Trophoblast cell (in vitro differentiated cells and primary cell): ENCODE data around the gene ABHD16B.

ENCODE experiments used
- DNase-seq, 2 donors: peaks; one replicate each; pipeline ENCODE4 v3.0.0-alpha.2; 2016
- H2AFZ ChIP-seq: 2 replicates; pipeline ENCODE4 v1.6.1; 2013; ENCODE audit warnings: low read length, moderate library complexity, mild to moderate bottlenecking; ENCODE audit not compliant: insufficient read depth, poor library complexity
- H2AK5ac ChIP-seq: 2 replicates; pipeline ENCODE4 v1.6.1; 2013; ENCODE audit warnings: mild to moderate bottlenecking, low read length
- H2BK120ac ChIP-seq: 2 replicates; pipeline ENCODE4 v1.6.1; 2013; ENCODE audit warnings: low read length, mild to moderate bottlenecking, moderate library complexity; ENCODE audit not compliant: insufficient read depth, poor library complexity
- H2BK12ac ChIP-seq: 2 replicates; pipeline ENCODE4 v1.6.1; 2013; ENCODE audit warnings: mild to moderate bottlenecking, low read length, moderate library complexity
- H2BK5ac ChIP-seq: 2 replicates; pipeline ENCODE4 v1.6.1; 2013; ENCODE audit warnings: low read length, low read depth, moderate library complexity, mild to moderate bottlenecking; ENCODE audit not compliant: poor library complexity
- H3K14ac ChIP-seq: 2 replicates; pipeline ENCODE4 v1.6.1; 2013; ENCODE audit warnings: mild to moderate bottlenecking, low read length
- H3K18ac ChIP-seq: 2 replicates; pipeline ENCODE4 v1.6.1; 2013; ENCODE audit warnings: mild to moderate bottlenecking, low read length
- H3K23ac ChIP-seq: 2 replicates; pipeline ENCODE4 v1.6.1; 2013; ENCODE audit warnings: low read length
- H3K27ac ChIP-seq: 2 replicates; pipeline ENCODE4 v1.5.1; 2013; ENCODE audit warnings: low read depth, mild to moderate bottlenecking, inconsistent platforms, low read length, moderate library complexity
- H3K27me3 ChIP-seq: 2 replicates; pipeline ENCODE4 v1.6.1; 2013; ENCODE audit warnings: inconsistent platforms, mild to moderate bottlenecking, low read length, moderate library complexity; ENCODE audit not compliant: insufficient read depth
- H3K36me3 ChIP-seq, 2 experiments: 1 replicate in 1 of 2; 2 replicates in 1 of 2; pipeline ENCODE4 v1.6.1; 2013; ENCODE audit warnings: low read length in 2 of 2, mild to moderate bottlenecking in 2 of 2, moderate library complexity in 1 of 2; ENCODE audit not compliant: insufficient read depth in 2 of 2, control insufficient read depth in 1 of 2
- H3K4ac ChIP-seq: 2 replicates; pipeline ENCODE4 v1.6.1; 2013; ENCODE audit warnings: low read depth, mild to moderate bottlenecking, low read length, moderate library complexity
- H3K4me1 ChIP-seq, 2 experiments: 1 replicate in 1 of 2; 2 replicates in 1 of 2; pipeline ENCODE4 v1.6.1; 2013; ENCODE audit warnings: low read length in 2 of 2, mild to moderate bottlenecking in 2 of 2, moderate library complexity in 1 of 2; ENCODE audit not compliant: insufficient read depth in 2 of 2, control insufficient read depth in 1 of 2
- H3K4me2 ChIP-seq: 2 replicates; pipeline ENCODE4 v1.6.1; 2013; ENCODE audit warnings: inconsistent platforms, mild to moderate bottlenecking, low read length, moderate library complexity
- H3K4me3 ChIP-seq: 2 replicates; pipeline ENCODE4 v1.5.1; 2013; ENCODE audit warnings: mild to moderate bottlenecking, low read depth, low read length, inconsistent platforms
- H3K79me1 ChIP-seq: one replicate; pipeline ENCODE4 v1.6.1; 2013; ENCODE audit warnings: low read length
- H3K79me2 ChIP-seq: 2 replicates; pipeline ENCODE4 v1.6.1; 2013; ENCODE audit warnings: low read length, mild to moderate bottlenecking; ENCODE audit not compliant: control insufficient read depth, insufficient read depth, poor library complexity
- H3K9ac ChIP-seq: 2 replicates; pipeline ENCODE4 v1.6.1; 2013; ENCODE audit warnings: mild to moderate bottlenecking, low read length
- H3K9me3 ChIP-seq: 2 replicates; pipeline ENCODE4 v1.6.1; 2013; ENCODE audit warnings: low read depth, mild to moderate bottlenecking, control low read depth, inconsistent platforms, low read length; ENCODE audit not compliant: insufficient read depth
- H4K12ac ChIP-seq: 2 replicates; pipeline ENCODE4 v1.6.1; 2013; ENCODE audit warnings: low read depth, mild to moderate bottlenecking, low read length, moderate library complexity
- H4K8ac ChIP-seq: 2 replicates; pipeline ENCODE4 v1.6.1; 2013; ENCODE audit warnings: low read depth, mild to moderate bottlenecking, low read length, moderate library complexity
- H4K91ac ChIP-seq: one replicate; pipeline ENCODE4 v1.6.1; 2013; ENCODE audit warnings: low read depth, mild to moderate bottlenecking, low read length, moderate library complexity
- WGBS: extraction: QIAGEN DNeasy Blood & Tissue Kit; methylation state at CpG from one replicate; pipeline ENCODE4 v1.1.7; 2013; ENCODE audit warnings: missing lambda C conversion rate; ENCODE audit not compliant: insufficient read length, insufficient coverage; ENCODE audit errors: extremely low coverage; 5-methylcytosine and 5-hydroxymethylcytosine counted together

Gene ABHD16B

GRCh38 chr20:63893999-63894357 lies 32.7 kb downstream of the ABHD16B start:
- no peaks in the 10 kb centered on the region for H3K9me3 ChIP-seq
- peaks cover 12% of the 10 kb centered on the region for H3K79me2 ChIP-seq
- H3K36me3 ChIP-seq = peaks cover 28 to 38% of the 10 kb centered on the region in 2 experiments
- no peak overlapping the region for H4K8ac ChIP-seq
- H3K27ac ChIP-seq = no peak overlapping the region
- no peaks in the 10 kb centered on the region for H3K79me1 ChIP-seq
- H2BK12ac ChIP-seq = no peak overlapping the region
- no peak overlapping the region for H2AK5ac ChIP-seq
- H3K18ac ChIP-seq = no peak overlapping the region
- no peak overlapping the region for H3K9ac ChIP-seq
- no peak overlapping the region for H2AFZ ChIP-seq
- H3K4me2 ChIP-seq = peak overlapping the region; percentile 72
- WGBS = no CpG with 5 or more reads among the region's 6 CpGs
- no peak overlapping the region for H2BK120ac ChIP-seq
- DNase-seq = no peak
- peak overlapping the region; percentile 59 for H3K4me3 ChIP-seq
- H4K91ac ChIP-seq = no peak overlapping the region
- H3K14ac ChIP-seq = no peak overlapping the region
- H2BK5ac ChIP-seq = no peak overlapping the region
- no peak overlapping the region for H3K4ac ChIP-seq
- no peak overlapping the region for H3K23ac ChIP-seq
- no peaks in the 10 kb centered on the region for H3K27me3 ChIP-seq
- no peak overlapping the region for H4K12ac ChIP-seq
- peaks cover 8 to 14% of the 10 kb centered on the region in 2 experiments for H3K4me1 ChIP-seq

GRCh38 chr20:63894358-63895201 lies 33.3 kb downstream of the ABHD16B start, which contains the start of gene DNAJC5:
TSS of gene DNAJC5 (plus strand) at chr20:63895126. CDS start at chr20:63928346, 33,220 bp downstream.
- H2BK12ac ChIP-seq = no peak within 1 kb of the TSS
- WGBS = no CpG with 5 or more reads among the region's 82 CpGs
- peak within 1 kb of the TSS; percentile 28 for H3K9ac ChIP-seq
- peaks cover 23 to 32% of the 10 kb centered on the region in 2 experiments for H3K36me3 ChIP-seq
- H2AFZ ChIP-seq = peak within 1 kb of the TSS; percentile 40
- H3K79me2 ChIP-seq = peaks cover 12% of the 10 kb centered on the region
- no peak within 1 kb of the TSS for H3K4ac ChIP-seq
- no peak within 1 kb of the TSS for H4K8ac ChIP-seq
- H2AK5ac ChIP-seq = no peak within 1 kb of the TSS
- H2BK120ac ChIP-seq = no peak within 1 kb of the TSS
- peak within 1 kb of the TSS; percentile 71 for H3K4me3 ChIP-seq
- H3K79me1 ChIP-seq = no peaks in the 10 kb centered on the region
- peak within 1 kb of the TSS; percentile 72 for H3K4me2 ChIP-seq
- no peak within 1 kb of the TSS for H3K23ac ChIP-seq
- DNase-seq = peak; percentile 95 to 97
- H3K27ac ChIP-seq = peak within 1 kb of the TSS; percentile 51
- H3K4me1 ChIP-seq = peaks cover 8 to 13% of the 10 kb centered on the region in 2 experiments
- H3K18ac ChIP-seq = no peak within 1 kb of the TSS
- no peaks in the 10 kb centered on the region for H3K27me3 ChIP-seq
- no peak within 1 kb of the TSS for H4K12ac ChIP-seq
- no peaks in the 10 kb centered on the region for H3K9me3 ChIP-seq
- H3K14ac ChIP-seq = no peak within 1 kb of the TSS
- H2BK5ac ChIP-seq = no peak within 1 kb of the TSS
- no peak within 1 kb of the TSS for H4K91ac ChIP-seq

GRCh38 chr20:63895202-63895951 lies 34.1 kb downstream of the ABHD16B start:
- no peak for DNase-seq
- H3K27ac ChIP-seq = peak overlapping the region; percentile 51
- H4K91ac ChIP-seq = no peak overlapping the region
- no peak overlapping the region for H4K12ac ChIP-seq
- H3K79me2 ChIP-seq = peaks cover 14% of the 10 kb centered on the region
- H3K36me3 ChIP-seq = peaks cover 18 to 25% of the 10 kb centered on the region in 2 experiments
- no peaks in the 10 kb centered on the region for H3K9me3 ChIP-seq
- no peak overlapping the region for H2AFZ ChIP-seq
- no peak overlapping the region for H4K8ac ChIP-seq
- no peak overlapping the region for H2BK12ac ChIP-seq
- no peak overlapping the region for H3K14ac ChIP-seq
- WGBS = no CpG with 5 or more reads among the region's 87 CpGs
- no peaks in the 10 kb centered on the region for H3K79me1 ChIP-seq
- peak overlapping the region; percentile 71 for H3K4me3 ChIP-seq
- no peak overlapping the region for H3K23ac ChIP-seq
- no peak overlapping the region for H2AK5ac ChIP-seq
- no peak overlapping the region for H2BK5ac ChIP-seq
- H2BK120ac ChIP-seq = no peak overlapping the region
- peak overlapping the region; percentile 28 for H3K9ac ChIP-seq
- H3K27me3 ChIP-seq = no peaks in the 10 kb centered on the region
- no peak overlapping the region for H3K4ac ChIP-seq
- H3K18ac ChIP-seq = no peak overlapping the region
- peak overlapping the region; percentile 67 for H3K4me2 ChIP-seq
- peaks cover 8% of the 10 kb centered on the region in 2 experiments for H3K4me1 ChIP-seq

DNA sequence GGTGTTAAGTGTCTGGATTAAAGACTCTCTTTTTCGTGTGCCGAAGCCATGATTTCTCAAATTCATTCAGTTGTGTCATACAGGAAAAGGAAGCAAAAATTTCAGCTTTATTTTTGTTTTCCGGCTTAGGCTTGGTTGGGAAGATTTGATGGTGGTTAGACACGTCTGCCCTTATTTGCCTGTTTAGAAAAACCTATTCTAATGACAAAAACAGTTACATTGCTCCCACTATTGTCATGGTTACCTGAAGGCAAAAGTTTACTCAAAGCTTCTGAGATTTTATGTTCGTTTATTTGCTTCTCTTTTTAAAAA lies 34.6 kb downstream of the ABHD16B start:
- H2BK12ac ChIP-seq = no peak overlapping the region
- no peak overlapping the region for H4K91ac ChIP-seq
- WGBS = no CpG with 5 or more reads among the region's 5 CpGs
- no peak overlapping the region for H2BK120ac ChIP-seq
- H3K9me3 ChIP-seq = no peaks in the 10 kb centered on the region
- no peaks in the 10 kb centered on the region for H3K27me3 ChIP-seq
- H3K4ac ChIP-seq = no peak overlapping the region
- no peak overlapping the region for H4K8ac ChIP-seq
- peaks cover 8% of the 10 kb centered on the region in 2 experiments for H3K4me1 ChIP-seq
- H3K9ac ChIP-seq = no peak overlapping the region
- no peak overlapping the region for H3K14ac ChIP-seq
- H2BK5ac ChIP-seq = no peak overlapping the region
- H2AFZ ChIP-seq = no peak overlapping the region
- peaks cover 15 to 21% of the 10 kb centered on the region in 2 experiments for H3K36me3 ChIP-seq
- H3K23ac ChIP-seq = no peak overlapping the region
- no peak overlapping the region for H3K4me3 ChIP-seq
- H3K4me2 ChIP-seq = peak overlapping the region; percentile 67
- no peak overlapping the region for H4K12ac ChIP-seq
- peaks cover 14% of the 10 kb centered on the region for H3K79me2 ChIP-seq
- no peak overlapping the region for H3K18ac ChIP-seq
- H3K27ac ChIP-seq = no peak overlapping the region
- DNase-seq = no peak
- H3K79me1 ChIP-seq = no peaks in the 10 kb centered on the region
- no peak overlapping the region for H2AK5ac ChIP-seq
